HL-60 (cell line): ENCODE measurements around the gene SPDYC.

Experiments used
- DNase-seq, 2 experiments: peaks; one replicate each; pipeline ENCODE4 v3.0.0-alpha.2; 2010 to 2020; ENCODE audit warnings: low read depth in 1 of 2, low spot score in 1 of 2
- H3K27ac ChIP-seq: fragments of 250-450 bp; sonication (Bioruptor Pico); replicated peaks from 2 replicates; pipeline ENCODE4 v1.5.1; 2020; ENCODE audit warnings: mild to moderate bottlenecking, moderate library complexity
- H3K27me3 ChIP-seq: fragments of 250-450 bp; sonication (Bioruptor Pico); 2 replicates; pipeline ENCODE4 v1.5.1; 2021; ENCODE audit warnings: mild to moderate bottlenecking, moderate library complexity; ENCODE audit not compliant: insufficient read depth, poor library complexity, severe bottlenecking
- H3K4me3 ChIP-seq: replicated peaks from 2 replicates; pipeline ENCODE4 v1.5.1; 2011; ENCODE audit warnings: mild to moderate bottlenecking, control low read depth, low read length; ENCODE audit not compliant: insufficient read depth
- GABPA ChIP-seq: IDR thresholded peaks from 2 replicates; pipeline ENCODE4 v1.6.1; 2012; ENCODE audit warnings: low read depth
- POLR2AphosphoS5 ChIP-seq: IDR thresholded peaks from 2 replicates; pipeline ENCODE4 v1.6.1; 2012; ENCODE audit warnings: low read depth
- REST ChIP-seq: IDR thresholded peaks from 2 replicates; pipeline ENCODE4 v1.6.1; 2012; ENCODE audit warnings: low read depth; ENCODE audit not compliant: insufficient replicate concordance
- SPI1 ChIP-seq: IDR thresholded peaks from 2 replicates; pipeline ENCODE4 v1.6.1; 2012; ENCODE audit warnings: low read depth, mild to moderate bottlenecking, borderline replicate concordance
- TF ChIP-seq, protein P1 (sequence below): IDR thresholded peaks from one replicate; pipeline ENCODE4 v1.5.1; 2011; ENCODE audit warnings: low read length, control low read depth, inconsistent platforms; ENCODE audit not compliant: insufficient read depth

SPDYC gene

DNA sequence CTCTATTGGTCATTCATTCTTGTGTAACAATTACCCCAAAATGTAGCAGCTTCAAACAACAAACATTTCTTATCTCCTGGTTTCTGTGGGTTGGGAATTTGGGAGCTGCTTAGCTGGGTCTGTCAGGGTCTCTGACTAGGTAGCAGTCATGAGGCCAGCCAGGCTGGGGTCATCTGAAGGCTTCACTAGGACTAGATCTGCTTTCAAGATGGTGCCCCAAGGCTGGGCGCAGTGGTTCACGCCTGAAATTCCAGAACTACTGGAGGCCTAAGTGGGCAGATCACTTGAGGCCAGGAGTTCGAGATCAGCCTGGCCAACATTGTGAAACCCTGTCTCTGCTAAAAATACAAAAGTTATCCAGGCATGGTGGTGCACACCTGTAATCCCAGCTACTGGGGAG is 13.1 kb upstream of the SPDYC start:
- TF ChIP-seq GABPA (no peak), SPI1 (no peak), POLR2AphosphoS5 (no peak), REST (no peak)
- TF ChIP-seq, protein P1, sequence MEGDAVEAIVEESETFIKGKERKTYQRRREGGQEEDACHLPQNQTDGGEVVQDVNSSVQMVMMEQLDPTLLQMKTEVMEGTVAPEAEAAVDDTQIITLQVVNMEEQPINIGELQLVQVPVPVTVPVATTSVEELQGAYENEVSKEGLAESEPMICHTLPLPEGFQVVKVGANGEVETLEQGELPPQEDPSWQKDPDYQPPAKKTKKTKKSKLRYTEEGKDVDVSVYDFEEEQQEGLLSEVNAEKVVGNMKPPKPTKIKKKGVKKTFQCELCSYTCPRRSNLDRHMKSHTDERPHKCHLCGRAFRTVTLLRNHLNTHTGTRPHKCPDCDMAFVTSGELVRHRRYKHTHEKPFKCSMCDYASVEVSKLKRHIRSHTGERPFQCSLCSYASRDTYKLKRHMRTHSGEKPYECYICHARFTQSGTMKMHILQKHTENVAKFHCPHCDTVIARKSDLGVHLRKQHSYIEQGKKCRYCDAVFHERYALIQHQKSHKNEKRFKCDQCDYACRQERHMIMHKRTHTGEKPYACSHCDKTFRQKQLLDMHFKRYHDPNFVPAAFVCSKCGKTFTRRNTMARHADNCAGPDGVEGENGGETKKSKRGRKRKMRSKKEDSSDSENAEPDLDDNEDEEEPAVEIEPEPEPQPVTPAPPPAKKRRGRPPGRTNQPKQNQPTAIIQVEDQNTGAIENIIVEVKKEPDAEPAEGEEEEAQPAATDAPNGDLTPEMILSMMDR, result no peak
- peak overlapping the region; percentile 65 for H3K27ac ChIP-seq
- H3K27me3 ChIP-seq, result no peaks in the 10 kb centered on the region

GRCh38 chr11:65157336-65157735 is 12.7 kb upstream of the SPDYC start:
- no peak for DNase-seq
- H3K27me3 ChIP-seq, result no peaks in the 10 kb centered on the region
- H3K27ac ChIP-seq, result no peak overlapping the region

More for the DNA sequence above, 13.1 kb upstream of the SPDYC start:
- H3K4me3 ChIP-seq, result no peak overlapping the region
- DNase-seq, result no peak

DNA sequence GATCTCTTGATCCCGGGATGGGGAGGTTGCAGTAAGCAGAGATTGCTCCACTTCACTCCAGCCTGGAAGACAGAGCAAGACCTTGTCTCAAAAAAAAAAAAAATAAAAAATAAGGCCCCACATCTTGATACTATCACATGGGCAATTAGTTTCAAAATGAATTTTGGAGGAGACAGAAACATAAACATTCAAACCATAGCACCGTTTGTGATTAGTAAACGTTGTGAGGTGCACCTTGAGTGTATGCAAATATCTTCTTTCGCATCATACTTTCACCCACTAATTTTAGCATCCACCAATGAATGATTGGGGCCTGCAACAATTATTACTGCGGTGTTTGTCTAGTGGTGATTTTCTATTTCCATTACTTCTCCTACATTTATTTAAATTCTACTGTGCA is 11.0 kb upstream of the SPDYC start:
- no peak overlapping the region for H3K4me3 ChIP-seq
- H3K27me3 ChIP-seq, result no peaks in the 10 kb centered on the region
- no peak for DNase-seq
- TF ChIP-seq SPI1 (no peak), GABPA (no peak), POLR2AphosphoS5 (no peak), REST (no peak)
- TF ChIP-seq, protein P1, result no peak
- no peak overlapping the region for H3K27ac ChIP-seq

More at GRCh38 chr11:65157336-65157735, 12.7 kb upstream of the SPDYC start:
- H3K4me3 ChIP-seq, result no peak overlapping the region
- TF ChIP-seq POLR2AphosphoS5, result no peak
- TF ChIP-seq, protein P1, result no peak
- TF ChIP-seq SPI1, result no peak
- no peak for TF ChIP-seq REST
- TF ChIP-seq GABPA, result no peak
